ENCODE measurements around the gene IL11.

Gene IL11

GRCh38 chr19:55389386-55390317 lies 19.4 kb upstream of the IL11 start:
- H3K4me3 ChIP-seq (replicated peaks; ENCODE audit: low read depth, low read length): no peak overlapping the region
- DNase-seq (ENCODE audit: low read depth): no peak
- no peak for TF ChIP-seq CTCF (IDR thresholded peaks at IDR 0.05; ENCODE audit: low read length, missing control alignments)

- H3K4me3 ChIP-seq (replicated peaks; ENCODE audit: low read depth, low read length): peak overlapping the region; percentile 99
- no peak for DNase-seq (ENCODE audit: low read depth)
- no peak for TF ChIP-seq CTCF (IDR thresholded peaks at IDR 0.05; ENCODE audit: low read length, missing control alignments)
Observed at GRCh38 chr19:55387736-55388497, 17.7 kb upstream of the IL11 start.

GRCh38 chr19:55386493-55386971 lies 16.3 kb upstream of the IL11 start:
- no peak for TF ChIP-seq CTCF (IDR thresholded peaks at IDR 0.05; ENCODE audit: low read length, missing control alignments)
- no peak for DNase-seq (ENCODE audit: low read depth)
- H3K4me3 ChIP-seq (replicated peaks; ENCODE audit: low read depth, low read length): peak overlapping the region; percentile 99

GRCh38 chr19:55385724-55386492 lies 15.6 kb upstream of the IL11 start, which contains the start of gene RPL28:
Gene RPL28, plus strand, starts transcription at chr19:55385932. Its CDS starts 426 bp downstream, at chr19:55386358.
- no peak for TF ChIP-seq CTCF (IDR thresholded peaks at IDR 0.05; ENCODE audit: low read length, missing control alignments)
- H3K4me3 ChIP-seq (replicated peaks; ENCODE audit: low read depth, low read length): peak within 1 kb of the TSS; percentile 99
- DNase-seq (ENCODE audit: low read depth): peak; percentile 99

GRCh38 chr19:55384920-55385723 lies 14.9 kb upstream of the IL11 start:
- peak overlapping the region; percentile 99 for H3K4me3 ChIP-seq (replicated peaks; ENCODE audit: low read depth, low read length)
- DNase-seq (ENCODE audit: low read depth): peak; percentile 95
- no peak for TF ChIP-seq CTCF (IDR thresholded peaks at IDR 0.05; ENCODE audit: low read length, missing control alignments)
